H9 (cell line): ENCODE results near the gene RERG. TPM values are rescaled to one million over a fixed set of nuclear protein-coding genes. Genes with fewer than 3 reads are reported as not detected.

ENCODE experiments used
- DNase-seq: peaks from one replicate; pipeline ENCODE4 v3.0.0-alpha.2; 2017
- H2AFZ ChIP-seq: one replicate; pipeline ENCODE4 v1.6.1; 2013; ENCODE audit warnings: mild to moderate bottlenecking, low read length, control low read depth, moderate library complexity
- H2AK5ac ChIP-seq: 2 replicates; pipeline ENCODE4 v1.6.1; 2013; ENCODE audit warnings: low read length, control low read depth, mixed read lengths; ENCODE audit not compliant: insufficient read length
- H2BK120ac ChIP-seq: one replicate; pipeline ENCODE4 v1.6.1; 2013; ENCODE audit warnings: low read depth, mild to moderate bottlenecking, low read length, control low read depth, inconsistent platforms; ENCODE audit not compliant: poor library complexity, severe bottlenecking
- H2BK12ac ChIP-seq: 2 replicates; pipeline ENCODE4 v1.6.1; 2013; ENCODE audit warnings: low read length, control low read depth, mixed read lengths, low read depth; ENCODE audit not compliant: insufficient read length
- H2BK15ac ChIP-seq: 2 replicates; pipeline ENCODE4 v1.6.1; 2013; ENCODE audit warnings: low read depth, low read length, control low read depth
- H2BK20ac ChIP-seq: one replicate; pipeline ENCODE4 v1.6.1; 2013; ENCODE audit warnings: low read depth, mild to moderate bottlenecking, low read length, control low read depth, inconsistent platforms; ENCODE audit not compliant: poor library complexity, severe bottlenecking
- H2BK5ac ChIP-seq: 2 replicates; pipeline ENCODE4 v1.6.1; 2013; ENCODE audit warnings: low read length, control low read depth, mixed read lengths; ENCODE audit not compliant: insufficient read length
- H3K14ac ChIP-seq: 2 replicates; pipeline ENCODE4 v1.6.1; 2013; ENCODE audit warnings: low read length, control low read depth; ENCODE audit not compliant: insufficient read depth
- H3K18ac ChIP-seq: 2 replicates; pipeline ENCODE4 v1.6.1; 2013; ENCODE audit warnings: low read depth, mild to moderate bottlenecking, mixed read lengths, low read length, control low read depth; ENCODE audit not compliant: insufficient read length
- H3K23ac ChIP-seq: 2 replicates; pipeline ENCODE4 v1.6.1; 2013; ENCODE audit warnings: low read length, control low read depth, mixed read lengths, low read depth; ENCODE audit not compliant: insufficient read length
- H3K23me2 ChIP-seq: 2 replicates; pipeline ENCODE4 v1.6.1; 2013; ENCODE audit warnings: low read depth, mild to moderate bottlenecking, mixed read lengths, low read length, control low read depth; ENCODE audit not compliant: insufficient read length, poor library complexity, severe bottlenecking
- H3K27ac ChIP-seq: 2 replicates; pipeline ENCODE4 v1.5.1; 2013; ENCODE audit warnings: low read length, control low read depth, mixed read lengths, low read depth; ENCODE audit not compliant: insufficient read length
- H3K27me3 ChIP-seq: 2 replicates; pipeline ENCODE4 v1.6.1; 2013; ENCODE audit warnings: low read length, control low read depth, inconsistent platforms; ENCODE audit not compliant: insufficient read depth
- H3K4ac ChIP-seq: 2 replicates; pipeline ENCODE4 v1.6.1; 2013; ENCODE audit warnings: low read depth, mild to moderate bottlenecking, control low read depth, inconsistent platforms, low read length, moderate library complexity
- H3K4me1 ChIP-seq: 2 replicates; pipeline ENCODE4 v1.6.1; 2013; ENCODE audit warnings: low read length, control low read depth, inconsistent platforms; ENCODE audit not compliant: insufficient read depth
- H3K4me2 ChIP-seq: 2 replicates; pipeline ENCODE4 v1.6.1; 2013; ENCODE audit warnings: low read length, control low read depth, mixed read lengths; ENCODE audit not compliant: insufficient read length, insufficient read depth
- H3K56ac ChIP-seq: 2 replicates; pipeline ENCODE4 v1.6.1; 2013; ENCODE audit warnings: low read depth, mild to moderate bottlenecking, mixed read lengths, low read length, control low read depth; ENCODE audit not compliant: insufficient read length
- H3K79me1 ChIP-seq: 2 replicates; pipeline ENCODE4 v1.6.1; 2013; ENCODE audit warnings: low read depth, mild to moderate bottlenecking, moderate library complexity, low read length, control low read depth, inconsistent platforms; ENCODE audit not compliant: insufficient read depth, poor library complexity, severe bottlenecking
- H3K79me2 ChIP-seq: 2 replicates; pipeline ENCODE4 v1.6.1; 2013; ENCODE audit warnings: low read length, control low read depth, inconsistent platforms; ENCODE audit not compliant: insufficient read depth
- H3K9ac ChIP-seq: 2 replicates; pipeline ENCODE4 v1.6.1; 2013; ENCODE audit warnings: low read length, control low read depth, mixed read lengths; ENCODE audit not compliant: insufficient read length; ENCODE audit errors: extremely low read depth
- H3K9me3 ChIP-seq: one replicate; pipeline ENCODE4 v1.6.1; 2013; ENCODE audit warnings: low read depth, low read length, inconsistent platforms; ENCODE audit not compliant: control insufficient read depth
- H3T11ph ChIP-seq: one replicate; pipeline ENCODE4 v1.6.1; 2013; ENCODE audit warnings: mild to moderate bottlenecking, low read length, control low read depth, inconsistent platforms
- H4K20me1 ChIP-seq: one replicate; pipeline ENCODE4 v1.6.1; 2013; ENCODE audit not compliant: control insufficient read depth, insufficient read length, insufficient read depth
- H4K5ac ChIP-seq: 2 replicates; pipeline ENCODE4 v1.6.1; 2013; ENCODE audit warnings: low read depth, mild to moderate bottlenecking, mixed read lengths, low read length, control low read depth; ENCODE audit not compliant: insufficient read length
- H4K8ac ChIP-seq: replicated peaks from 2 replicates; pipeline ENCODE4 v1.6.1; 2013; ENCODE audit warnings: low read length, control low read depth, mixed read lengths, low read depth; ENCODE audit not compliant: insufficient read length
- H4K91ac ChIP-seq: 2 replicates; pipeline ENCODE4 v1.6.1; 2013; ENCODE audit warnings: low read depth, mild to moderate bottlenecking, moderate library complexity, mixed read lengths, low read length, control low read depth; ENCODE audit not compliant: insufficient read length
- H3K27ac Mint-ChIP-seq, 3 experiments: 2 replicates in 2 of 3; 3 replicates in 1 of 3; pipeline ENCODE4 v1.8.0; 2020 to 2021; ENCODE audit warnings: mixed read lengths in 3 of 3, mild to moderate bottlenecking in 1 of 3, moderate library complexity in 1 of 3
- H3K27me3 Mint-ChIP-seq: 2 replicates; pipeline ENCODE4 v1.8.0; 2021; ENCODE audit warnings: low read depth, mild to moderate bottlenecking, moderate library complexity, mixed read lengths
- H3K36me3 Mint-ChIP-seq, 3 experiments: 2 replicates in 2 of 3; 3 replicates in 1 of 3; pipeline ENCODE4 v1.8.0; 2020 to 2021; ENCODE audit warnings: low read depth in 3 of 3, mixed read lengths in 3 of 3; ENCODE audit not compliant: insufficient read depth in 1 of 3
- H3K4me1 Mint-ChIP-seq, 2 experiments: 2 replicates each; pipeline ENCODE4 v1.8.0; 2020; ENCODE audit warnings: mixed read lengths in 2 of 2
- H3K4me3 Mint-ChIP-seq, 2 experiments: 2 replicates in 1 of 2; 3 replicates in 1 of 2; pipeline ENCODE4 v1.8.0; 2020 to 2021; ENCODE audit warnings: mild to moderate bottlenecking in 2 of 2, mixed read lengths in 2 of 2, moderate library complexity in 1 of 2
- H3K9me3 Mint-ChIP-seq, 2 experiments: 2 replicates in 1 of 2; 3 replicates in 1 of 2; pipeline ENCODE4 v1.8.0; 2020; ENCODE audit warnings: mild to moderate bottlenecking in 2 of 2, mixed read lengths in 2 of 2, moderate library complexity in 1 of 2
- CTCF ChIP-seq: fragments of 200-600 bp; sonication (generic); conservative IDR thresholded peaks from 3 replicates; pipeline ENCODE4 v1.8.0; 2021; ENCODE audit warnings: antibody characterized with exemption, mild to moderate bottlenecking
- WGBS: extraction: QIAGEN DNeasy Blood & Tissue Kit; methylation state at CpG from one replicate; pipeline ENCODE4 v1.1.7; 2013; ENCODE audit warnings: missing lambda C conversion rate, low lambda C conversion rate, mixed read lengths; ENCODE audit not compliant: insufficient read length; ENCODE audit errors: extremely low coverage; 5-methylcytosine and 5-hydroxymethylcytosine counted together
- total RNA-seq: library from RNA; stranded (reverse); gene quantifications from 2 replicates; pipeline ENCODE4 v1.2.1, GENCODE V29; 2021

RERG gene
- total RNA-seq, 1 experiment from 2014 or later = not detected

GRCh38 chr12:15090441-15090840 lies 130.8 kb downstream of the RERG start:
- H3K36me3 Mint-ChIP-seq = no peaks in the 10 kb centered on the region; a peak in 1 of 7 replicates

More at GRCh38 chr12:15090441-15090840, 130.8 kb downstream of the RERG start:
- Histone ChIP-seq H3K4me1 (no peaks in the 10 kb centered on the region), H3K56ac (no peak overlapping the region), H2AFZ (peak overlapping the region; percentile 68), H2BK15ac (no peak overlapping the region), H4K8ac (no peak overlapping the region), H3T11ph (no peak overlapping the region), H2BK120ac (no peak overlapping the region), H3K14ac (no peak overlapping the region), H3K23ac (no peak overlapping the region), H3K9me3 (no peaks in the 10 kb centered on the region), H2BK5ac (no peak overlapping the region), H3K9ac (no peak overlapping the region), H3K18ac (no peak overlapping the region), H2BK12ac (no peak overlapping the region), H3K4ac (no peak overlapping the region), H3K23me2 (no peaks in the 10 kb centered on the region), H3K27ac (no peak overlapping the region), H3K79me1 (no peaks in the 10 kb centered on the region), H2BK20ac (no peak overlapping the region), H3K27me3 (no peaks in the 10 kb centered on the region), H2AK5ac (no peak overlapping the region), H4K20me1 (no peaks in the 10 kb centered on the region), H4K91ac (no peak overlapping the region), H3K79me2 (no peaks in the 10 kb centered on the region), H3K4me2 (no peak overlapping the region), H4K5ac (no peak overlapping the region)
- H3K4me1 Mint-ChIP-seq = no peaks in the 10 kb centered on the region
- no peak overlapping the region for H3K27ac Mint-ChIP-seq
- no peak for DNase-seq
- peaks cover 0 to 2% of the 10 kb centered on the region in 2 experiments; a peak in 1 of 5 replicates for H3K9me3 Mint-ChIP-seq
- no peak for TF ChIP-seq CTCF
- no CpG with 5 or more reads among the region's 2 CpGs for WGBS
- H3K27me3 Mint-ChIP-seq = no peaks in the 10 kb centered on the region; the same call in 1 of the 2 replicates
- H3K4me3 Mint-ChIP-seq = no peak overlapping the region
